HFF-Myc (cell line): ENCODE data around the gene SEMA4B.

ENCODE experiments used
- DNase-seq: peaks from one replicate; pipeline ENCODE4 v3.0.0-alpha.2; 2011; ENCODE audit warnings: low read depth; ENCODE audit errors: extremely low read depth
- H3K4me3 ChIP-seq: replicated peaks from 2 replicates; pipeline ENCODE4 v1.5.1; 2011; ENCODE audit warnings: low read depth, mild to moderate bottlenecking, control low read depth, low read length
- CTCF ChIP-seq: IDR thresholded peaks from 2 replicates; pipeline ENCODE4 v1.5.1; 2012; ENCODE audit warnings: mild to moderate bottlenecking, low read depth, low read length, control low read depth; ENCODE audit errors: missing control alignments

Gene SEMA4B

GRCh38 chr15:90205886-90206285, 4.8 kb downstream of the SEMA4B start:
- H3K4me3 ChIP-seq = no peak overlapping the region
- TF ChIP-seq CTCF = no peak
- no peak for DNase-seq

- TF ChIP-seq CTCF = no peak
- no peak for DNase-seq
These were observed 6.1 kb downstream of the SEMA4B start for GRCh38 chr15:90207252-90207651.

GRCh38 chr15:90208356-90208755, 7.2 kb downstream of the SEMA4B start:
- no peak for DNase-seq
- TF ChIP-seq CTCF = no peak
- no peak overlapping the region for H3K4me3 ChIP-seq

More at GRCh38 chr15:90207252-90207651, 6.1 kb downstream of the SEMA4B start:
- no peak overlapping the region for H3K4me3 ChIP-seq

- no peak overlapping the region for H3K4me3 ChIP-seq
- no peak for DNase-seq
- TF ChIP-seq CTCF = no peak
These were observed 8.5 kb downstream of the SEMA4B start for GRCh38 chr15:90209591-90209990.

- no peak for DNase-seq
- no peak for TF ChIP-seq CTCF
- no peak overlapping the region for H3K4me3 ChIP-seq
These were observed 9.5 kb downstream of the SEMA4B start for GRCh38 chr15:90210593-90210992.

- no peak for DNase-seq
- H3K4me3 ChIP-seq = no peak overlapping the region
- TF ChIP-seq CTCF = no peak
These were observed 9.9 kb downstream of the SEMA4B start for GRCh38 chr15:90211009-90211408.

GRCh38 chr15:90211440-90212143, 10.5 kb downstream of the SEMA4B start:
- no peak for TF ChIP-seq CTCF
- no peak for DNase-seq
- no peak overlapping the region for H3K4me3 ChIP-seq
